Measurements from ENCODE around the gene ZBTB40. TPM values are rescaled to one million over a fixed set of nuclear protein-coding genes. Genes with fewer than 3 reads are reported as not detected.

ZBTB40 gene
- total RNA-seq, 6 experiments from 2014 or later = 6.2 to 7.6 (median 7.0) TPM

GRCh38 chr1:22525211-22525610 is 73.6 kb downstream of the ZBTB40 start:
- intact Hi-C loops (cut with DNase I) = no loop called here
- no peak overlapping the region for H3K27ac ChIP-seq
- WGBS (ENCODE audit: insufficient coverage, low coverage, low lambda C conversion rate, missing lambda C conversion rate) = 100% methylated on average over 2 of the region's 3 CpGs
- H3K4me3 ChIP-seq = no peak overlapping the region
- ATAC-seq (no peak), DNase-seq (no peak)
- H3K27me3 ChIP-seq = no peaks in the 10 kb centered on the region
- H3K4me1 ChIP-seq = no peaks in the 10 kb centered on the region
- no peaks in the 10 kb centered on the region for H3K9me3 ChIP-seq
- TF ChIP-seq POLR2A (IDR thresholded peaks at IDR 0.05) = no peak
- peaks cover 0 to 71% (median 20%) of the 10 kb centered on the region in 4 donors for H3K36me3 ChIP-seq

DNA sequence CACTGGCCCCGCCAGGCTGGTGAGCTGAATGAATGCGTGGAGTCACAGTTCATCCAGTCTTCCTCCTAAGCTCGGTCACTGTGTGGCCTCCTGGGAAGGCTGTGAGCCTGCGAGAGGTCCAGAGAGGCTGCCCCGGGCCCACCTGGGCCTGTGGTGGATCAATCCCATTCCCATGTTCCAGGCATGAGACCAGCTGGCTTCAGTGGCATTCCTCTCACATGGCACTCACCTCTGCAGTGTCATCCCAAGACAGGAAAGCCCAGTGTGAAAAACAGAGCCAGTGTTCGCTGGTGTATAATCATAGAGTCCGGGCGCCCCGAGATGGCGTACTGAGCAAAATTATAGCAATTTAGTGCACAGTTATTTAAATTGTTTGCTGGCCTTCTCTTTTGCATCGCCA is 74.0 kb downstream of the ZBTB40 start:
- Histone ChIP-seq H3K36me3 (peaks cover 0 to 66% (median 19%) of the 10 kb centered on the region in 4 donors), H3K27ac (no peak overlapping the region), H3K4me1 (no peaks in the 10 kb centered on the region), H3K4me3 (no peak overlapping the region), H3K27me3 (no peaks in the 10 kb centered on the region), H3K9me3 (no peaks in the 10 kb centered on the region)
- DNase-seq (no peak), ATAC-seq (no peak)
- intact Hi-C loops (cut with DNase I) = no loop called here
- WGBS (ENCODE audit: insufficient coverage, low coverage, low lambda C conversion rate, missing lambda C conversion rate) = 100% methylated on average over 7 of the region's 11 CpGs
- TF ChIP-seq POLR2A (IDR thresholded peaks at IDR 0.05) = no peak
- TF ChIP-seq, protein P1, sequence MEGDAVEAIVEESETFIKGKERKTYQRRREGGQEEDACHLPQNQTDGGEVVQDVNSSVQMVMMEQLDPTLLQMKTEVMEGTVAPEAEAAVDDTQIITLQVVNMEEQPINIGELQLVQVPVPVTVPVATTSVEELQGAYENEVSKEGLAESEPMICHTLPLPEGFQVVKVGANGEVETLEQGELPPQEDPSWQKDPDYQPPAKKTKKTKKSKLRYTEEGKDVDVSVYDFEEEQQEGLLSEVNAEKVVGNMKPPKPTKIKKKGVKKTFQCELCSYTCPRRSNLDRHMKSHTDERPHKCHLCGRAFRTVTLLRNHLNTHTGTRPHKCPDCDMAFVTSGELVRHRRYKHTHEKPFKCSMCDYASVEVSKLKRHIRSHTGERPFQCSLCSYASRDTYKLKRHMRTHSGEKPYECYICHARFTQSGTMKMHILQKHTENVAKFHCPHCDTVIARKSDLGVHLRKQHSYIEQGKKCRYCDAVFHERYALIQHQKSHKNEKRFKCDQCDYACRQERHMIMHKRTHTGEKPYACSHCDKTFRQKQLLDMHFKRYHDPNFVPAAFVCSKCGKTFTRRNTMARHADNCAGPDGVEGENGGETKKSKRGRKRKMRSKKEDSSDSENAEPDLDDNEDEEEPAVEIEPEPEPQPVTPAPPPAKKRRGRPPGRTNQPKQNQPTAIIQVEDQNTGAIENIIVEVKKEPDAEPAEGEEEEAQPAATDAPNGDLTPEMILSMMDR (IDR thresholded peaks at IDR 0.05) = no peak

GRCh38 chr1:22526098-22526497 is 74.4 kb downstream of the ZBTB40 start:
- Histone ChIP-seq H3K4me1 (no peaks in the 10 kb centered on the region), H3K9me3 (no peaks in the 10 kb centered on the region), H3K27ac (no peak overlapping the region), H3K4me3 (no peak overlapping the region), H3K27me3 (no peaks in the 10 kb centered on the region), H3K36me3 (peaks cover 0 to 62% (median 19%) of the 10 kb centered on the region in 4 donors)
- no peak for ATAC-seq
- intact Hi-C loops (cut with DNase I) = no loop called here
- 93% methylated on average over 7 of the region's 11 CpGs for WGBS (ENCODE audit: insufficient coverage, low coverage, low lambda C conversion rate, missing lambda C conversion rate)
- TF ChIP-seq POLR2A (IDR thresholded peaks at IDR 0.05) = no peak
- TF ChIP-seq, protein P1 (IDR thresholded peaks at IDR 0.05) = no peak
- no peak for DNase-seq

GRCh38 chr1:22526677-22527076 is 75.0 kb downstream of the ZBTB40 start:
- no peak overlapping the region for H3K27ac ChIP-seq
- H3K36me3 ChIP-seq = peaks cover 0 to 56% (median 16%) of the 10 kb centered on the region in 4 donors
- no peaks in the 10 kb centered on the region for H3K4me1 ChIP-seq
- DNase-seq (no peak), ATAC-seq (no peak)
- no peaks in the 10 kb centered on the region for H3K27me3 ChIP-seq
- no peaks in the 10 kb centered on the region for H3K9me3 ChIP-seq
- H3K4me3 ChIP-seq = no peak overlapping the region
- intact Hi-C loops (cut with DNase I) = no loop called here
- TF ChIP-seq, protein P1 (IDR thresholded peaks at IDR 0.05) = no peak
- no peak for TF ChIP-seq POLR2A (IDR thresholded peaks at IDR 0.05)
- WGBS (ENCODE audit: insufficient coverage, low coverage, low lambda C conversion rate, missing lambda C conversion rate) = no CpG with 5 or more reads among the region's 5 CpGs

- Histone ChIP-seq H3K27me3 (no peaks in the 10 kb centered on the region), H3K4me3 (no peak overlapping the region), H3K9me3 (no peaks in the 10 kb centered on the region), H3K27ac (no peak overlapping the region), H3K36me3 (peaks cover 0 to 52% (median 13%) of the 10 kb centered on the region in 4 donors), H3K4me1 (no peaks in the 10 kb centered on the region)
- intact Hi-C loops (cut with DNase I) = no loop called here
- TF ChIP-seq, protein P1 (IDR thresholded peaks at IDR 0.05) = no peak
- TF ChIP-seq POLR2A (IDR thresholded peaks at IDR 0.05) = no peak
- ATAC-seq (no peak), DNase-seq (no peak)
- 86% methylated on average over 1 of the region's 7 CpGs for WGBS (ENCODE audit: insufficient coverage, low coverage, low lambda C conversion rate, missing lambda C conversion rate)
Measured at GRCh38 chr1:22527122-22527521, 75.5 kb downstream of the ZBTB40 start.
